Fibroblast of pulmonary artery (primary cell): ENCODE data around the gene HPCAL1.

Experiments
- DNase-seq: peaks from one replicate; pipeline ENCODE4 v3.0.0-alpha.2; 2010; ENCODE audit warnings: low read depth
- H3K4me3 ChIP-seq: replicated peaks from 2 replicates; pipeline ENCODE4 v1.5.1; 2011; ENCODE audit warnings: low read depth, mild to moderate bottlenecking, control low read depth, low read length, moderate library complexity
- CTCF ChIP-seq: IDR thresholded peaks from 2 replicates; pipeline ENCODE4 v1.5.1; 2011; ENCODE audit warnings: mild to moderate bottlenecking, control low read depth, low read length, inconsistent platforms; ENCODE audit errors: missing control alignments

The HPCAL1 gene

GRCh38 chr2:10340593-10340975 is 37.9 kb downstream of the HPCAL1 start:
- no peak overlapping the region for H3K4me3 ChIP-seq
- no peak for TF ChIP-seq CTCF
- no peak for DNase-seq

- DNase-seq, result no peak
- TF ChIP-seq CTCF, result no peak
- H3K4me3 ChIP-seq, result no peak overlapping the region
Observed at GRCh38 chr2:10341193-10341592, 38.5 kb downstream of the HPCAL1 start.

GRCh38 chr2:10342245-10342951 is 39.7 kb downstream of the HPCAL1 start:
- no peak overlapping the region for H3K4me3 ChIP-seq
- TF ChIP-seq CTCF, result no peak
- no peak for DNase-seq

GRCh38 chr2:10343191-10343590 is 40.5 kb downstream of the HPCAL1 start:
- no peak overlapping the region for H3K4me3 ChIP-seq
- TF ChIP-seq CTCF, result no peak
- DNase-seq, result no peak

GRCh38 chr2:10343658-10344057 is 41.0 kb downstream of the HPCAL1 start:
- H3K4me3 ChIP-seq, result no peak overlapping the region
- no peak for DNase-seq
- TF ChIP-seq CTCF, result no peak

GRCh38 chr2:10344105-10345066 is 41.7 kb downstream of the HPCAL1 start:
- TF ChIP-seq CTCF, result no peak
- DNase-seq, result no peak

More at GRCh38 chr2:10344105-10345066, 41.7 kb downstream of the HPCAL1 start:
- no peak overlapping the region for H3K4me3 ChIP-seq
